Vagina (tissue), 2 donors: ENCODE data around the gene TTLL11. TPM values are rescaled to one million over a fixed set of nuclear protein-coding genes. Genes with fewer than 3 reads are reported as not detected.

Experiments used
- DNase-seq, 2 donors: peaks; one replicate each; pipeline ENCODE4 v3.0.0-alpha.2; 2017; ENCODE audit errors: extremely low spot score in 2 of 2
- H3K27ac ChIP-seq: fragments of 200-600 bp; sonication (generic); one replicate; pipeline ENCODE4 v1.5.1; 2019
- H3K27me3 ChIP-seq: fragments of 200-600 bp; sonication (generic); one replicate; pipeline ENCODE4 v1.5.1; 2019
- H3K36me3 ChIP-seq, 2 donors: fragments of 200-600 bp; sonication (generic); one replicate each; pipeline ENCODE4 v1.5.1; 2017 to 2019
- H3K4me1 ChIP-seq: fragments of 200-600 bp; sonication (generic); one replicate; pipeline ENCODE4 v1.5.1; 2019
- H3K4me3 ChIP-seq, 2 donors: fragments of 200-600 bp; sonication (generic); 1 replicate in 1 of 2; 2 replicates in 1 of 2; pipeline ENCODE4 v1.5.1; 2016 to 2019
- H3K9me3 ChIP-seq: fragments of 200-600 bp; sonication (generic); one replicate; pipeline ENCODE4 v1.5.1; 2019
- POLR2A ChIP-seq, 2 donors: fragments of 450-650 bp; IDR thresholded peaks; one replicate each; pipeline ENCODE4 v1.6.1; 2017; ENCODE audit warnings: antibody characterized with exemption in 2 of 2, mild to moderate bottlenecking in 2 of 2, moderate library complexity in 2 of 2
- POLR2AphosphoS5 ChIP-seq, 2 donors: sonication (generic); formaldehyde crosslinking; IDR thresholded peaks; one replicate each; pipeline ENCODE4 v1.9.0; 2017; ENCODE audit warnings: antibody characterized with exemption in 2 of 2, mild to moderate bottlenecking in 2 of 2, low read depth in 1 of 2; ENCODE audit not compliant: insufficient read depth in 1 of 2
- intact Hi-C: fragments of 100-400 bp; cut with DNase I; formaldehyde crosslinking; loops from one replicate; pipeline ENCODE4 v1.15.1; 2023
- total RNA-seq: library from RNA; depleted of rRNA; stranded (reverse); fragments of >200 nt; gene quantifications from one replicate; pipeline ENCODE4 v1.2.3, GENCODE V29; 2016
- TF ChIP-seq, protein P1 (sequence below), 3 experiments: fragments of 450-650 bp in 2 of 3; fragments of 200-600 bp in 1 of 3; sonication (generic) in 1 of 3; IDR thresholded peaks; one replicate each; pipeline ENCODE4 v1.5.1; 2017 to 2019; ENCODE audit warnings: antibody characterized with exemption in 3 of 3, mild to moderate bottlenecking in 2 of 3, moderate library complexity in 2 of 3

Gene TTLL11
- total RNA-seq, 1 donor from 2014 or later: 11.0 TPM

DNA sequence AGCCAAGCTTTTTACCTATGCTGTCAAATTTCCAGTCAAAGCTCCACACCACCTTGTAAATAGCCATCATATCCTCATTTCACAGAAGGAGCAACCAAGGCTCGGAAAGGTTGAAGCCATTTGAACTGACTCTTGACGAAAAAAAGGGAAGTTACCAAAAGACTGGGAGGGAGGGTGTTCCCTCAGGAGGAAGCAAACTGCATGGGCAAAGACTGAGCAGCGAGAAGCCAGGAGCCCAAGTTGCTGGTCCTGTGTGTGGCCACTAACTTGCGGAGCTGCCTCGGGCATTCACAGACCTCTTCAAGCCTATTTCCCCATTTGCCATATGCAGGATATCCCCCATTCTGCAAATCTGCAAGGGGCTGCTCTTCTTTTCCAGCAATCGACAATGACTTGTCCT lies 37.4 kb downstream of the TTLL11 start:
- H3K36me3 ChIP-seq: no peaks in the 10 kb centered on the region
- no peaks in the 10 kb centered on the region for H3K27me3 ChIP-seq
- H3K27ac ChIP-seq: no peak overlapping the region
- H3K9me3 ChIP-seq: no peaks in the 10 kb centered on the region
- H3K4me1 ChIP-seq: no peaks in the 10 kb centered on the region
- intact Hi-C loops: no loop called here
- DNase-seq: no peak
- TF ChIP-seq, protein P1, sequence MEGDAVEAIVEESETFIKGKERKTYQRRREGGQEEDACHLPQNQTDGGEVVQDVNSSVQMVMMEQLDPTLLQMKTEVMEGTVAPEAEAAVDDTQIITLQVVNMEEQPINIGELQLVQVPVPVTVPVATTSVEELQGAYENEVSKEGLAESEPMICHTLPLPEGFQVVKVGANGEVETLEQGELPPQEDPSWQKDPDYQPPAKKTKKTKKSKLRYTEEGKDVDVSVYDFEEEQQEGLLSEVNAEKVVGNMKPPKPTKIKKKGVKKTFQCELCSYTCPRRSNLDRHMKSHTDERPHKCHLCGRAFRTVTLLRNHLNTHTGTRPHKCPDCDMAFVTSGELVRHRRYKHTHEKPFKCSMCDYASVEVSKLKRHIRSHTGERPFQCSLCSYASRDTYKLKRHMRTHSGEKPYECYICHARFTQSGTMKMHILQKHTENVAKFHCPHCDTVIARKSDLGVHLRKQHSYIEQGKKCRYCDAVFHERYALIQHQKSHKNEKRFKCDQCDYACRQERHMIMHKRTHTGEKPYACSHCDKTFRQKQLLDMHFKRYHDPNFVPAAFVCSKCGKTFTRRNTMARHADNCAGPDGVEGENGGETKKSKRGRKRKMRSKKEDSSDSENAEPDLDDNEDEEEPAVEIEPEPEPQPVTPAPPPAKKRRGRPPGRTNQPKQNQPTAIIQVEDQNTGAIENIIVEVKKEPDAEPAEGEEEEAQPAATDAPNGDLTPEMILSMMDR (IDR thresholded peaks at IDR 0.05): no peak
- TF ChIP-seq POLR2A (IDR thresholded peaks at IDR 0.05) (no peak), POLR2AphosphoS5 (IDR thresholded peaks at IDR 0.05; ENCODE audit: insufficient read depth in 1 of 2, low read depth in 1 of 2) (no peak)
- no peak overlapping the region for H3K4me3 ChIP-seq

DNA sequence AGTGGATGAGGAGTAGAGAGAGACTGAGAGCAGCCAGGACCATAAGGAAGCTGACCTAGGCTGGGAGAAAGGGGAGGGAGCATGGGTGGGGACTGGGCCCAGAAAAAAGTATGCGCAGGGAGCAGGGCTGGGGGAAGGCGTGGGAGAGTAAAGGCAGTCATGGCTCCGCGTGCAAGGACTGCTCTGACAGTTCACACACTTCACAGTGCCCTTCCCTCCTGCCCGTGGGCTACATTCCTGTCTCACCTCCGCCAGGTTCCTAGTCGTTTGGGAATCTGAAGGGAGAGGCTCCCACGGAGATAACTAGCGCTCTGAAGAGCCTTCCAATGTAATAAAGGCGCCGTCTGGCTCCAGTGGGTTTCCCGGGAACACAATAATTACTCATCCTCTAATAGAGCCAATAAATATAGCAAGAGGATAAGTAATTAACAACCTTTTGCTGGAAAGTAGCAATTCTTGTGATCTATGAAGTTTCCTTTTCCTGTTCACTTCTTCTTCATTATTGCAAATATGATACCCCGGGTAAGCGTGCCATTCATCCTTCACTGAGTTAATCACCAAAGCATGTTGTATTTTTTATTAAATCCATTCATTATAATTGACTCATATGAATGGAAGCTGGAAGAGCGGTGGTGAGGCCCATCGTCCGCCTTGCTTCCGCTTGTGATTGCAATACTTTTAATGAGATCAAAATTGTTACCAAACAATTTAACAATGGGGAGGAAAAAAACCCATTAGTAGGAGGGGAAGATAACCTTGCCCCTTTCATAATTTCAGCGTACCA lies 39.3 kb downstream of the TTLL11 start:
- intact Hi-C loops: no loop called here
- TF ChIP-seq, protein P1 (IDR thresholded peaks at IDR 0.05): no peak
- TF ChIP-seq POLR2AphosphoS5 (IDR thresholded peaks at IDR 0.05; ENCODE audit: insufficient read depth in 1 of 2, low read depth in 1 of 2): no peak
- no peak for TF ChIP-seq POLR2A (IDR thresholded peaks at IDR 0.05)
- DNase-seq: no peak
- Histone ChIP-seq H3K36me3 (no peaks in the 10 kb centered on the region), H3K4me3 (no peak overlapping the region), H3K9me3 (no peaks in the 10 kb centered on the region), H3K27ac (no peak overlapping the region), H3K4me1 (no peaks in the 10 kb centered on the region), H3K27me3 (no peaks in the 10 kb centered on the region)

GRCh38 chr9:122053064-122053463 lies 40.0 kb downstream of the TTLL11 start:
- Histone ChIP-seq H3K36me3 (no peaks in the 10 kb centered on the region), H3K4me1 (no peaks in the 10 kb centered on the region), H3K27ac (no peak overlapping the region), H3K4me3 (no peak overlapping the region), H3K9me3 (no peaks in the 10 kb centered on the region), H3K27me3 (no peaks in the 10 kb centered on the region)
- intact Hi-C loops: no loop called here
- DNase-seq: no peak
- TF ChIP-seq, protein P1 (IDR thresholded peaks at IDR 0.05): no peak
- no peak for TF ChIP-seq POLR2AphosphoS5 (IDR thresholded peaks at IDR 0.05; ENCODE audit: insufficient read depth in 1 of 2, low read depth in 1 of 2)

DNA sequence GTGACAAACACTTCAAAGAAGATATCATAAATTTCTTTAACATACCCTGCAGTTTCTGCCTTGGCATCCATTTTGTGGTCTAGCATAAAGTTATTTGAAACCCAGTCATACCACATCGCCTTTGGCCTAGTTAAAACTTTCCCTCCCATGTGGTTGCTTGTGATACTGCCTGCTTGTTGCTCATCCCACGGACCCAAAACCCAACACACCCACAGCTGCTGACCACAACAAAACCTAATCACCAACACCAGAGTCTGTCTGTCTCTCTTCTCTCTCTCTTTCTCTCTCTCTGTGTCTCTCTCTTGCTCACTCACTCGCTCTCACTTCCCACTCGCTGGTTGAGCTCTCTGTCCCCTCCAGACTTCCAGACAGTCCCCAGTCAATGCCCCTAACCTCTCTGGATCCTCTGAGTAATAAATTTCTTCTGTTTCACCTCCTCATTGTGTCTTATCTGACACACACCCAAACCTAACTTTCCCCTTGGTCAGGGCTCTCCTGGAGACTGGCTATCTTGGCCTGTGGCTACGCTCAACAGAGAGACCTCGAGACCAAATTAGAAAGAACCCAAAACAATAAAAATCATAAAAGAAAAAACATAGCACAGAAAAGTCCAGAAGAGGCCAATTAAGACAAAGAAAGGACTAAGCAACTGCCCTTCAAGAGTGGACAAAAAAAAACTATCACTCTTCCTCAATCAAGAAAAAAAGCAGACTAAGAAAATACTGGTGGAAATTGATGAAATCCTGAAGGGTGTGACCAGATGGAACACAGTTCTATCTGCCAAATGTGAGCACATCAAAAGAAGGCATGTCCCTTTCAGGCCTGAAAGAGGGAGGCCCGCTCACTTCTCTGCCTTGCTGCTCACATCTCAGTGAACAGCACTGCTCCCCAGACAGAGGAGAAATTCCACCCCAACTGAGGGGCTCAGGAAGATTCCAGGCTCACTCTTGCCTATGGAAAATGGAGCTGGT lies 41.5 kb downstream of the TTLL11 start:
- Histone ChIP-seq H3K36me3 (no peaks in the 10 kb centered on the region), H3K27ac (no peak overlapping the region), H3K4me3 (no peak overlapping the region), H3K27me3 (no peaks in the 10 kb centered on the region), H3K4me1 (no peaks in the 10 kb centered on the region), H3K9me3 (no peaks in the 10 kb centered on the region)
- no peak for TF ChIP-seq POLR2A (IDR thresholded peaks at IDR 0.05)
- TF ChIP-seq POLR2AphosphoS5 (IDR thresholded peaks at IDR 0.05; ENCODE audit: insufficient read depth in 1 of 2, low read depth in 1 of 2): no peak
- TF ChIP-seq, protein P1 (IDR thresholded peaks at IDR 0.05): no peak
- no peak for DNase-seq
- intact Hi-C loops: no loop called here
